Superior temporal gyrus (tissue), 1 donor: ENCODE measurements around the gene KIF26B.
A peak's percentile ranks its signal among the peaks of the same experiment; 100 is the strongest.
"Not testable (repeated sequence)": the region's sequence is repeated elsewhere in the genome, so short reads cannot be mapped to it uniquely, and the experiment has no call there.

Experiments used
- DNase-seq: peaks from one replicate; pipeline ENCODE4 v3.0.0-alpha.2; 2016; ENCODE audit errors: extremely low spot score

The KIF26B gene

DNA sequence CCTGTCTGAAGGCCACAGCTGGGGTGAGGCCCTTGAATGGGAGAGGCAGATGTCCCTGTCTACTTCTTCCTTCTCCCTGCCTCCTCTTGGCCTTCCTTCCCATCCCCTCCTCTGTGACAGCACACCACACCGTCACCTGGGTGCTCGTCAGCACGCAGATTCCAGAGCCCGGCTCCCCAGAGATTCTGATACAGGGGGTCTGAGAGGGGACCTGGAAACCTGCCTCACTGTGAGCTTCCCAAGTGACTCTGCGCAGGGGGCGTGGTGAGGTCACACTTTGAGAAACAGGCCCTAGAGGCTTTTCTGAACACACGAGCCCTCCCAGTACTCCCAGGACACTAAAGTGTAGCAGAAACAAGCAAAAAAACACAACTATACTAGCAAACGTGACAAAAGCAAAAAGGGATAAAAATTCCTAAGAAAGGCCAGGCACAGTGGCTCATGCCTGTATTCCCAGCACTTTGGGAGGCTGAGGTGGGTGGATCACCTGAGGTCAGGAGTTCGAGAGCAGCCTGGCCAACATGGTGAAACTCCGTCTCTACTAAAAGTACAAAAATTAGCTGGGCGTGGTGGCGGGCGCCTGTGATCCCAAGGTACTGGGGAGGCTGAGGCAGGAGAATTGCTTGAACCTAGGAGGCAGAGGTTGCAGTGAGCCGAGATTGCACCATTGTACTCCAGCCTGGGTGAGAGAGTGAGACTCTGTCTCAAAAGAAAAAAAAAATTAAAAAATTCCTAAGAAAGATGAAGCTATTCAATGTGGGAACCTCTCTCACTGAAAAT, 201.3 kb downstream of the KIF26B start:
- not testable (repeated sequence) for DNase-seq

- no peak for DNase-seq
Observed at GRCh38 chr1:245356891-245357585, 202.3 kb downstream of the KIF26B start.

GRCh38 chr1:245359101-245359680, 204.4 kb downstream of the KIF26B start:
- DNase-seq: not testable (repeated sequence)

GRCh38 chr1:245361065-245361464, 206.3 kb downstream of the KIF26B start:
- no peak for DNase-seq

DNA sequence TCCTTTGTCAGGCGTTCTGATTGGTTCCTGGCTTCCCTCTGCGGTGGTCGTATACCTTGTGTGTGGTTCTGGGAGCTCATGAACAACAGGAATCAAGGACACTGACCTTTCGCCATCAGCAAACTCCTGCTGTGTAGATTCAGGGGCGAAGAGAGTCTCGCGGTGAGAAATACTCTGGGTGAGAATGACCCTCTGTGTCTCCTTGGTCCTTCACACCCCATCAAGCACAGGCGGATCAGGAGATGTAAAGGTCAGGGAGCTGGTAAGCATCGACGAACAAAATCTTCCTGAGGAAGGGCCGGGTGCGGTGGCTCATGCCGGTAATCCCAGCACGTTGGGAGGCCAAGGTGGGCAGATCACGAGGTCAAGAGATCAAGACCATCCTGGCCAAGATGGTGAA, 207.2 kb downstream of the KIF26B start:
- DNase-seq: no peak

- no peak for DNase-seq
Observed at GRCh38 chr1:245363461-245364200, 208.8 kb downstream of the KIF26B start.

DNA sequence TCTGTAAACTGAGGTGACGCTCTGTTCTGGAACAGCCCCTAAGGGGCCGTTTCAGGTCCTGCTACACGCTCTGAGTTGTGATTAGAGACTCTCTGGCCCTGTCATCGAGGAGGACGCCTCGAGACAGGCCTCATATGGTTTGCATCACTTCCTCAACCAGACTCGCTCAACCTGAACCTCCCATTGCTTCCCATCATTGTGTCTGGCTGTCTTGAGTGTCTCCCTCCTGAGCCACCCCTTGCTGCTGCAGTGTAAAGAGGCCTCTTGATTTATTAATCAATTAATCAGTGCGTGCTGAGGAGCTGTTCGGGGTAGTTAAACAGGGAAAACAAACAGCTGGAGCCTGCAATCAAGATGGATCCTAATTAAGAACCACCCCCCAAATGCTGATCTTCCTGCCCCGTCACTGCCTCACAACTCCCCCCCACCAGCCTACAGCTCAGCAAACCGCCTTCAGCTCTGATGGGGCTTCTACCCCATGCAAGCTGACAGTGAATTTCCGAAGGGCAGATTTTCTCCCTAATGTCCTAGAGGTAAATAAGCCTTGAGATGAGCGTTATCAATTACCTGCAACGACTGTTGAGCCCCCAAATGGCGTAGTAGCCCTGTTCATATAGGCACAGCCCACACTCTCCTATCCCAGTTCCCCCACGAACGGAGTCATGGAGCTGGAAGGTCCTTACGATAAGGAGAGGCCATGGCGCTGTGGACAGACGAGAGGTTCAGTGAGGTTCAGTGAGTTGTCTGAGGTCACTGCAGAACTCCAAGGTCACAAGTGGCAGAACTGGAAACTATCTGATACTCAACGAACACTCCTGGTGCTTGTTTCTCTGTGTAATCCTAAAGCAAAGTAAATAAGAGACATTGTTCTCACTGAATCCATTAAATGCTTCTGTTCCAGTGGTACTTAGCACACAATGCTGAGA, 210.6 kb downstream of the KIF26B start:
- no peak for DNase-seq

GRCh38 chr1:245366886-245367285, 212.1 kb downstream of the KIF26B start:
- no peak for DNase-seq

- no peak for DNase-seq
Observed at GRCh38 chr1:245370175-245370825, 215.5 kb downstream of the KIF26B start.

DNA sequence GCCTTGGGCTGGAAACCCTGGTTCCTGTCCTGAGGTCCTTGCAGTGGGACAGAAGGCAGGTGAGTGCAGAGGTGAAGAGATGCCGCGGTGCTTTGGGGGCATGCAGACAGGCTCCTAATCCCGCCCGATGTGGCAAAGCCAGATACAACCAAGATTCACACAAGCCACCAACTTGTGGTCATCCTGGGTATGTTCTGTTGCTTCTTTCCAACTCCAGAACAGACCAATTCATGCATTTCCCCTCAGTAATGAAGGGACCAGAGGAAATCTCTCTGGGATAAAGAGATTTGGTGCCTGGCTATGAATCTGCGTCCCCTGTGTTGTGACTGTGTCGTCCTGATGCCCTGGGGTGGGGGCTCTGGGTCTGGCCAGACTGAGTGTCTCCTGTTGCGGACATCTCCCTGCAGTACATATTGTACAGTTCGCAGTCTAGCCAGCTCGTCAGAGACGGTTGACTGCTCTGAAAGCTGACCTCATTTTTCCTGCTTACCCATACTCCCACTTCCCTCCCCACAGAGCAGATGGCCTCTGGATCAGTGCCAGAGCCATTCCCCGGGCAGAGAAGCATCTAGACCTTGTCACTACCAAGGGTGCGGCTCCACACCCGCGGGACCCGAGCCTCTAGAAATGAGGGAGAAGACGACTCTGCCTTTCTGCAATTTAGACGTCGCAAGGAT, 216.3 kb downstream of the KIF26B start:
- DNase-seq: no peak

GRCh38 chr1:245373131-245373530, 218.3 kb downstream of the KIF26B start:
- no peak for DNase-seq

- no peak for DNase-seq
Observed at GRCh38 chr1:245375789-245376460, 221.1 kb downstream of the KIF26B start.

DNA sequence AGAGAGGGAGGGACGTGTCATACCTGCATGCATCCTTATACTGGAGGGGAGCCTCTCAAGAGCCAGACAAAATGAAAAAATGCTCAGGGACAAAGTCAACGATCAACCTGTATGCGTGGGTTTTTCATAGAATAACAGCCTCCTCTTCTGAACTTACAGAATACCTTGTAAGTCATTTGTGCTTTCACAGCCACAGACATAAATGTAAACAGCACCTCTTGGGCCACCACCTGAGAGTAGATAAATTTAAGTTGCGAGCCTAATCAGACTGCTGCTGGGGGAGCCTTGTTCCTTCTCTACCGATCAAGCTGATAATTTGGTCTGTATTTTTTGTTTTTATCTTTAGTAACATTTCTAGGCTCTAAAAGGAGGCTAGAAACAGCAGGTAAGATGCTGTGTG, 223.1 kb downstream of the KIF26B start:
- no peak for DNase-seq

GRCh38 chr1:245378311-245378722, 223.5 kb downstream of the KIF26B start:
- DNase-seq: no peak

DNA sequence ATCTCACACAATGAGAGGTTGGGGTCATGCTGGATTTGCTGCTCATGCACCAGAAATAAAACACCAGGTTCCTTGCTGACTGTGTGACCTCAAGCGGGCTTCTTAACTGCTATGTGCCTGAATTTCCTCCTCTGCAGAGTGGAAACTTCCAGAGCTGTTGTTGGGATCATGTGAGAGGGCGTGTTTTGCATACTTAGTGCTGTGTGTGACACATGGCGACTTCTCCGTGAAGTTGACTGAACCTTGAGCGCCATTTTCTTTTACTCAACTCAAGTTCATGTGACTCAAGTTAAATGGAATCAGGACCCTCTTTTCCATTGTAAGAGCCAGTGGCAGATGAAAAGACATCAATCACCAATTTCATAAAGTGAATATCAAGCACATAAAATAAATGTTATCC, 224.0 kb downstream of the KIF26B start:
- no peak for DNase-seq

GRCh38 chr1:245380790-245381535, 226.2 kb downstream of the KIF26B start:
- DNase-seq: peak; percentile 36

DNA sequence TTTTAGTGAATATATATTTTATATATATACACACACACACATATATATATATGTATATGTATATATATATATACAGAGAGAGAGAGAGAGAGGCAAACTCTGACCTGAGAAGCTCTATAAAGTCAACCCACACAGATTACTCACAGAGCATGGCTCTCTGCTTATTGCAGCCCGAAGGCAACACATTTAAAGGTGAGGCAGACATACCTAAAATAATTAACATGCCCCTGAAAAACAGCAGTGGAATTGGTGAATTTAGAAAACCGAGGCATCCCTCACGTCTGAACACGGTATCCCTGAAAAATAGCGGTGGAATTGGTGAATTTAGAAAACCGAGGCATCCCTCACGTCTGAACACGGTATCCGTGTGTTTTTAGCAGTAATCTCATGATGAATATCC, 228.2 kb downstream of the KIF26B start:
- DNase-seq: no peak
